ENCODE results near the gene GFER.

GRCh38 chr16:1974157-1975070 lies 9.6 kb upstream of the GFER start:
- TF ChIP-seq EZH2phosphoT487 (IDR thresholded peaks at IDR 0.05; ENCODE audit: insufficient read depth, low read depth) (no peak), EZH2 (IDR thresholded peaks at IDR 0.05; ENCODE audit: insufficient read depth, poor library complexity, severe bottlenecking) (no peak)
